Coronary artery (tissue), 2 donors: ENCODE data around the gene FHAD1.

Source experiments
- DNase-seq: peaks from one replicate; pipeline ENCODE4 v3.0.0-alpha.2; 2017; ENCODE audit warnings: low spot score
- H3K27ac ChIP-seq, 2 donors: fragments of 200-600 bp; sonication (generic); one replicate each; pipeline ENCODE4 v1.5.1; 2016 to 2019
- H3K4me3 ChIP-seq: fragments of 200-600 bp; sonication (generic); 2 replicates; pipeline ENCODE4 v1.5.1; 2016; ENCODE audit warnings: mild to moderate bottlenecking, moderate library complexity
- TF ChIP-seq, protein P1 (sequence below): fragments of 200-600 bp; sonication (generic); IDR thresholded peaks from one replicate; pipeline ENCODE4 v1.5.1; 2019; ENCODE audit warnings: antibody characterized with exemption

Gene FHAD1

DNA sequence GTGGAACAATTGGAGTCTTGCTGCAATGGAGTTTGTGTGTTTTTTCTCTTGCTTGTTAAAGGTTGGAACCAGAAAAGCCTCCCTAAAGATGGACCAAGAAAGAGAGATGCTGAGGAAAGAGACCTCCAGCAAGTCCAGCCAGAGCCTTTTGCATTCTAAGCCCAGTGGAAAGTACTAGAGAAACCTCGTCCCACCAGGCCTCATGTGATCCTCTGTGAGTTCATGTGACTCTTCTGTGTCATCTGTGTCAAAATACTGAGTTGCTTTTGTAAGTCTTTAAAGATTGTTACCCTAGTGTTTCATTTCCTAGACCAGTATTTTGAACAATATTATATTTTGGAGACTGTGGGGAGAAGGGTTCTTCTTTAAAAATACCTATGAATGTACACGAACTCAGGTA, 150.2 kb downstream of the FHAD1 start:
- no peak for DNase-seq
- TF ChIP-seq, protein P1, sequence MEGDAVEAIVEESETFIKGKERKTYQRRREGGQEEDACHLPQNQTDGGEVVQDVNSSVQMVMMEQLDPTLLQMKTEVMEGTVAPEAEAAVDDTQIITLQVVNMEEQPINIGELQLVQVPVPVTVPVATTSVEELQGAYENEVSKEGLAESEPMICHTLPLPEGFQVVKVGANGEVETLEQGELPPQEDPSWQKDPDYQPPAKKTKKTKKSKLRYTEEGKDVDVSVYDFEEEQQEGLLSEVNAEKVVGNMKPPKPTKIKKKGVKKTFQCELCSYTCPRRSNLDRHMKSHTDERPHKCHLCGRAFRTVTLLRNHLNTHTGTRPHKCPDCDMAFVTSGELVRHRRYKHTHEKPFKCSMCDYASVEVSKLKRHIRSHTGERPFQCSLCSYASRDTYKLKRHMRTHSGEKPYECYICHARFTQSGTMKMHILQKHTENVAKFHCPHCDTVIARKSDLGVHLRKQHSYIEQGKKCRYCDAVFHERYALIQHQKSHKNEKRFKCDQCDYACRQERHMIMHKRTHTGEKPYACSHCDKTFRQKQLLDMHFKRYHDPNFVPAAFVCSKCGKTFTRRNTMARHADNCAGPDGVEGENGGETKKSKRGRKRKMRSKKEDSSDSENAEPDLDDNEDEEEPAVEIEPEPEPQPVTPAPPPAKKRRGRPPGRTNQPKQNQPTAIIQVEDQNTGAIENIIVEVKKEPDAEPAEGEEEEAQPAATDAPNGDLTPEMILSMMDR = no peak
- H3K27ac ChIP-seq = no peak overlapping the region
- H3K4me3 ChIP-seq = no peak overlapping the region

- H3K27ac ChIP-seq = no peak overlapping the region
- TF ChIP-seq, protein P1 = no peak
- H3K4me3 ChIP-seq = no peak overlapping the region
- DNase-seq = no peak
These were observed 152.7 kb downstream of the FHAD1 start for GRCh38 chr1:15399710-15400109.

DNA sequence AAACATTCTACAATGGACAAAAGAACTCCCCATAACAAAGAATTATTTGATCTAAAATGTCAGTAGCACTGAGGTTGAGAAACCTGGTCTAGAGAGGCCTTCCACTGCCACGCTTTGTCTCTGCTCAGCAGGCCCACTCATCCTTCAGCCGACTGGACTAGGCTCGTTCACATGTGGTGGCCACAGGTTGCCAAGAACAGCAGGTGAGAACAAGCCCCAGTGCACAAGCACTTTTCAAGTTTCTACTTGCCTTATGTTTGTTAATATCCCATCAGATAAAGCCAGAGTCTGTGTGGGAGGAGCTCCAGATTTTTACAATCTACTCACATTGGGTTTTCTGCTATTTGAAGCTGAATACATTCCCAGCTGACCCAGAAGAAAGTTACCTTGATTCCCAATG, 153.6 kb downstream of the FHAD1 start:
- no peak overlapping the region for H3K4me3 ChIP-seq
- TF ChIP-seq, protein P1 = no peak
- no peak overlapping the region for H3K27ac ChIP-seq
- DNase-seq = no peak

DNA sequence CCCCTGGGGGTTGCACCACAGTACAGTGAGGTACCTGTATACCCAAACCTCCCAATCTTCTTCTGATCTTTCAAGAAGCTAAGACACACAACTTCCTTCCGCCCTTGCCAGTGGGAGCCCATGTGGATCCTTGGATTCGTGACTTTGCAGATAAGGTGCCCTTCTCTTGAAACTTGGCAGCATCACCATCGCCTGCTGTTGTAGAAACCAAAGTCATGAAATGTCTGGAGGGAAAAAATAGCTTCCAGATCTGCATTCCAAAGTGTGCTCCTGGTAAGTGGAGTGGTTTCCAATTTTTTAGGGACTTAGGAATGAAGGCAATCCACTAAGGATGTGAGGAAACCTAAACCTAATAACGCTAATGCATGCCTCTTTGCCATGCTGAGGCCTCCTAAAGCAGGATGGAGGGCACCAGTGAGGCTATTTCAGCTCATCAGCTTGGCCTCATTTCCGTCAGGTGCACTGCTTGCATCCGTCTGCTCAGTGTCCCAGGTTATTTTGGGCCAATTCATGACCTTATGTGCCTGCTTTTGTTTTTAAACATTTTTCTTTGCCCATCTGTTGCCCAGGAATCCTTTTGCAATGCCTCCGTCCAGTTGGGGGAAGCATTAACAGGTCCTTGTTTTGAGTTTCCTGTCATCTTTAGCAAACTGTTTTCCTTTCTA, 154.5 kb downstream of the FHAD1 start:
- DNase-seq = no peak
- H3K27ac ChIP-seq = no peak overlapping the region
- TF ChIP-seq, protein P1 = no peak
- no peak overlapping the region for H3K4me3 ChIP-seq

GRCh38 chr1:15402809-15403450, 155.9 kb downstream of the FHAD1 start:
- DNase-seq = no peak
- Histone ChIP-seq H3K27ac (no peak overlapping the region), H3K4me3 (no peak overlapping the region)
- TF ChIP-seq, protein P1 = no peak

DNA sequence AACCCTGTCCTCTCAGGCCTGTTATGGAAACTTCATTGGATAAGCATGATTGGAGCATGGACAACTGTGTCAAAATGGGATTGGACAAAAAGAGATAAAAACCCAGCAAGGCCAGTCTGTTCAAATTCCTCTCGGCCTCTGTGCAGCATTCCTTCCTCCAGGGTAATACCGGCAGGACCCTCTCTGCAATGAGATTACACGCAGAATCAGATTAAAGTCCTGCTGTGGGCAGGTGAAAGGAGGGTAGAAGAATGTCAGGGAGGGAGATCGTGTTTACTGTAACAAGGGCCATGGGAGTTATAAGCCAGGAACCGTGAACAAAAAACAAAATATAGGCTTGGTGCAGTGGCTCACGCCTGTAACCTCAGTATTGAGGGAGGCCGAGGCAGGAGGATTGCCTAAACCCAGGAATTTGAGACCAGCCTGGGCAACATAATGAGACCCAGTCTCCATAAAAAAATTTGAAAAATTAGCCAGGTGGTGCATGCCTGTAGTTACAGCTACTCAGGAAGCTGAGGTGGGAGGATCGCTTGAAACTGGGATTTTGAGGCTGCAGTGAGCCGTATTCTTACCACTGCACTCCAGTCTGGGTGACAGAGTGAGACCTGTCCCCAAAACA, 157.0 kb downstream of the FHAD1 start:
- no peak overlapping the region for H3K27ac ChIP-seq
- H3K4me3 ChIP-seq = no peak overlapping the region
- TF ChIP-seq, protein P1 = no peak
- no peak for DNase-seq
